Endometrium (tissue), 2 donors: ENCODE measurements around the gene U2AF1L4.
A peak's percentile ranks its signal among the peaks of the same experiment; 100 is the strongest.
"Not testable (repeated sequence)": the region's sequence is repeated elsewhere in the genome, so short reads cannot be mapped to it uniquely, and the experiment has no call there.

Experiments used
- FAIRE-seq: peaks from 2 replicates; lab custom pipeline; 2012; peaks lifted over from hg19 to GRCh38; lab: Jason Lieb, UNC
- donor health status: control.
- donor health status: control.

U2AF1L4 gene

DNA sequence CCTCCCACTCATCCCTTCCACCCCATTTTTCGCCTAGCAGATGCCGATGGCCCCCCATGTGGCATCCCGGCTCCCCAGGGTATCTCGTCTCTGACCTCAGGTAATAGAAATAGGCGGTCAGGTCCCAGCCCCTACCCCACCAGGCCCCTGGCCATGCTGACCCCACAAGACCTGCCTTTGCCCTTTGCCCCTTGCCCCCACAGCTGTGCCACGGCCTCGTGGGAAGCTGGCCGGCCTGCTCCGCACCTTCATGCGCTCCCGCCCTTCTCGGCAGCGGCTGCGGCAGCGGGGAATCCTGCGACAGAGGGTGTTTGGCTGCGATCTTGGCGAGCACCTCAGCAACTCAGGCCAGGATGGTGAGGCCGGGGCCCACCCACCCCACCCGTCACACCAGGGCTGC lies 35.5 kb upstream of the U2AF1L4 start:
- no peak for FAIRE-seq

DNA sequence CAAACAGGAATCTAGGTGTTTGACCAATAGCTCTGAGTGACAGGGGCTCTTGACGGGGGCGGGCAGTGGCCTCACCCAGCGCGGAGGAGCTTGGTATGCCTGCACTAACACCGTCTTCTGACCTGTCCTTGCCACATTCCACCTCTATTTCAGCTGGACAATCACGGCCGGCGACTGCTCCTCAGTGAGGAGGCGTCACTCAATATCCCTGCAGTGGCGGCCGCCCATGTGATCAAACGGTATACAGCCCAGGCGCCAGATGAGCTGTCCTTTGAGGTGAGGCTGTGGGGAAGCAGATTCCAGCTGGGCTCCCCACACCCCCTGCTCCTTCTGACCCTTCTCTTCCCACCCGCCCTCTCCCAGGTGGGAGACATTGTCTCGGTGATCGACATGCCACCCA lies 34.8 kb upstream of the U2AF1L4 start:
- FAIRE-seq = no peak

DNA sequence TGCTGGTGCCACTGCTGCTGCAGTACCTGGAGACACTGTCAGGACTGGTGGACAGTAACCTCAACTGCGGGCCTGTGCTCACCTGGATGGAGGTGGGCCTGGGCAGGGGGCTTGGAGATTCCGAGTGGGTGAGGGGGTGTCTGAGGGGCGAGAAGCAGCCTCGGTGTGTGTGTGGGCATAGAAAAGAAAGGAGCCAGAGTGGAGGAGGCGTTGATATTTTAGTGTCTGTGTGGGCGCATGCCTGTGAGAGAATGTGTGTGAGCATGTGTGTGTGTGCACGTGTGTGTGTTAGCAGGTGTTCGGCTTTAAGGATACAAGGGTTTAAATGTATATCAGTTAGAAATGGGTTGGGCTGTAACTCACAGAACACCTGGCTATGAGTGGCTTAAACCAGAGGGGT lies 33.8 kb upstream of the U2AF1L4 start:
- no peak for FAIRE-seq

DNA sequence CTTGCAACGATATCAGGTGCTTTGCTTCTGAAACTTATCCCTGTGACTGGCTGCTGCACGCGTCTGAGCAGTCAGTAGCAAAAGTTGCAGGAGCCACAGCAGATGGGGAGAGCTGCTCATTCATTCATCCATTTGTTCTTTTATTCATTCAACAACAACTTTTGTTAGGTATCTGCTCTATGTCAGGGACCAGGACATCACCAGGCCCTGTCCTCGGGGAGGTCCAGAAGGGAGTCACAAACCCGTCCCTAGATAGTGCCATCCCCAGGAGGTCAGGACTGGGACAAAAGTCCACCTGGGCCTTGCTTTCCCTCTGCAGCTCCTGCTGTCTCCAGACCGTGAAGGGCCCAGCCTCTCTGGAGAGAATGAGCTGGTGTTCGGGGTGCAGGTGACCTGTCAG lies 32.7 kb upstream of the U2AF1L4 start:
- no peak for FAIRE-seq

DNA sequence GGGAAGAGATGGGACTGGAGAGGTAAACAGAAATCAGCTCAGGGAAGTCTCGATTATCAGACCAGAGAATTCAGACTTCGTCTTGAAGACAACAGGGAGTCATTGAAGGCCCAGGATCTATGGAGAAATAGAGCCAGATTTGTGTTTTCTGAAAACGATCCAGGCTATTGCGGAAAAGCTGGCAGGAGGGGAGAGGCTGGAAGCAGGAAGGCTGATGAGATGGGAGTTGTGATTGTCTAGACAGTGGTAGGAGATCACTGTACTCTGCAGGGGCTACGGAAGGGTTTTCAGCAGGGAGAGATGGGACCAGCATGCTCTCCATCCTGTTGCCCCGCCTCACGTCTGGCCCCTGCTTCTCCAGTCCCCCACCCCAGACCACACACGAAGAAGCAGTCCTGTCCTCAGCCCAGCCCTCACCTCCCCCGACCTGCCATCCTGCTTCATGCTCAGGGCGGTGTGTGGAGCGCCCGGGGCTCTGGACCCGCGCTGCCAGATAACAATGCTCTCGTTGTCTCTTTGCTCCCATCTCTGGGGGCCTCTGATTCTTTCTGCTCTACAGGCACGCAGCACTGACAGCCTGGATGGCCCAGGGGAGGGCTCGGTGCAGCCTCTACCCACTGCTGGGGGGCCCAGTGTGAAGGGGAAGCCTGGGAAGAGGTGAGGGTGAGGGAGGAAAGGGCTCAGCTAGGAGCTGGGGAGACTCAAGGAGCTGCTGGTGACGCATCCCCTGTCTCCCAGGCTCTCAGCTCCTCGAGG lies 32.0 kb upstream of the U2AF1L4 start:
- FAIRE-seq = no peak

DNA sequence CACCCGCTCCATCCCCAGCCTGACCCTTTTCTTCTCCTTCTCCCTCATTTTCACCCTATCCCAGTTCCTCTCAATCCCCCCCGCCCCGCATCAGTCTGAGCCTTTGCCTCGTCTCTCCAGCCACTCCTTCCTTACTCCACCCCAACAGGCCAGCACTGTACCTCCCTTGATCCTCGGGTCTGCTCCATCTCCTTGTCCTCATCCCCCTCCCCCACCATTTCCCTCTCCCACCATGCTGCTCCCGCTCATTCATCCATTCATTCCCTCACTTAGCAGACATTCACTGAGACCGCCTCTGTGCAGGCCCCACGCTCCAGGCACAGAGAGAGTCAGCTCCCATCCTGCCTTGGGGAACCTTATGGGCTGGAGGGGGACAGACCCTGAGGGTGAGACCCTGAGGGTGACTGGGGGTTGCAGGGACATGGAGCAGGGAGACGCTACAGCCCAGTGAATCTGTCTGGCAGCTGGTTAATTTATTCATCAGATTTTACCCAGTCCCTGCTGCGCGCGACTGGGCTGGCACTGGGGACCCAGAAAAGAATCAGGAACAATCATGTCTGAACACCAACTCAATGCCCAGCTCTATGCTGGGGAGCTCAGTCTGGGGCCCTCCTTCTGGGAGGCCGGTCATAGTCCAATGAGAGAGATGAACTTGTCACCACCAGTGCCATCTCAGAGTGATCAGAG lies 31.0 kb upstream of the U2AF1L4 start:
- no peak for FAIRE-seq

DNA sequence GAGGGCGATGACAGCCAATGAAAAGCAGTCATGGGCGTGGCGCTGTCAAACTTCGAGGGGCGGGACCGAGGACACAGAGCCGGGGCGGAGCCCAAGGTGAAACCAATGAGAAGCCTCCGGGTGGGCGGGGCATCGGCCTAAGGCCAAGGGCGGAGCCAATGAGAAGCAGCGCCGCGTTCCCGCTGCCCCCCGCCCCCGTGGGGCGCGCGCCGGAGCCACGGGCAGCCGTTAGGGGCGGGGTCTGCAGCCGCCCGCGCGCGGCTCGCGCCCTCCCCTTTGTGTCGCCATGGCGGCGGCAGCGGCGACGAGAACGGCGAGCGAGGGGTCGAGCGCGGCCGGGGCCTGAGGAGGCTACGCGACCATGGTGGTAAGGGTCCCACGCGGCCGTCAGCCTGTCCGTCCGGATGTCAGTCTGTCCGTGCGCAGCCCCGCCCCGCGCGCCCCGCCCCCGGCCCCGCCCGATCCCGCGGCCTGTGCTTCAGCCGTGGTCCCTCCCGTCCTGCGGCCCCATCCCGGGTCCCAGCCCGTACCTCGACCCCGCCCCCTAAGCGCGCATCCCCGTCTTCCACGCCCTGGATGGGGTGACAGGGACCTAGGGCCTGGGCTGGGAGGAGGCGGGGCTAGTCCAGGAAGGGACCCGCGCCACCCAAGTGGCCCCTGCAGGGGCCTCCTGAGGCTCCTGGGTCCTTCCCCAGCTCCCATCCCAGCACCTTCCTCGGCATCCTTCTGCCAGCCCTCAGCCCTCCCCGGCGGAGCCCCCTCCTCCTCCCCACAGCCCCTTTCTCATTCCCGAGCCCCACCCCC lies 30.3 kb upstream of the U2AF1L4 start, which contains the start of gene ARHGAP33:
Gene ARHGAP33 (plus strand): TSS at position 267 of the 804 bp plus-strand sequence. CDS start 95 bp downstream, at position 362.
- FAIRE-seq = peak; percentile 83

DNA sequence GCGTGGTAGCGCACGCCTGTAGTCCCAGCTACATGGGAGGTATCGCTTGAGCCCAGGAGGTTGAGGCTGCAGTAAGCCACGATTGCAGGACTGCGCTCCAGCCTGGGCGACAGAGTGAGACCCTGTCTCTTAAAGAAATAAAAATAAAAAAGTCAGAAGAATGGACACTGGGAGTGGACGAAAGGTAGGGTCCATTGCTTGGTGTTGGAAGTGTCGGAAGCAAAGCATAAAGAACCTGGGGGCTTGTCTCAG lies 29.8 kb upstream of the U2AF1L4 start:
- no peak for FAIRE-seq

DNA sequence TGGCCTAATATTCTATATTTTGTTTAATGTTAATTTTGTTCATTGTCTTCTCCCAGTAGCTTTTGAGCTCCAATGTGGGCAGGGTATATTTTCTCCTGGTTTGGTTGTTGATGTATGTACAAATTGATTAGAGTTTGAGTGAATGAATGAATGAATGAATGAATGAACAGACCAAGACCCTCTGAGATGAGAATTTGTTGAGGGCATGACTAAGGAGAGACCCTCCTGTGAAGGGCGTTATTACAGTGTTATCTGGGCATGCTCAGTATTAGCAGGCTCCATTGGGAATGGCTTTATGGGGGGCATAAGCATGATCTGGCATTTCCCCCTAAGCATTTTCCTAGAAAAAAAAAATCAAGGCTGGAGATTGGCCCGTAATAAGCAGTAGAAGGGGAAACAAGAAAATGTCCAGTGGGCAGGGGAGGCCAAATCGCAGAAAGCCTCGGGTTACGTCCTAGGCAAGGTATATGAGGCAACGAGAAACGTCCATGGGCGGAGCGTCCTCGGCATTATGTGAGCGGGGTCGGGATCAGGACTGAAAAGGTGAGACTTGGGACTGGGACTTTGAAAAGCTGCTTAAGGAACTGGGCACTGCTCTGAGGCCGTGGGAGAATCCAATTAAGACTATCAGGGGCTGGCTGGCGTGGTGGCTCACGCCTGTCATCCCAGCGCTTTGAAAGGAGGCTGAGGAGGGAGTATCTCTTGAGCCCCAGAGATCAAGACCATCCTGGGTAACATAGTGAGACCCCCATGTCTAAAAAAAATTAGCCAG lies 29.2 kb upstream of the U2AF1L4 start:
- no peak for FAIRE-seq

DNA sequence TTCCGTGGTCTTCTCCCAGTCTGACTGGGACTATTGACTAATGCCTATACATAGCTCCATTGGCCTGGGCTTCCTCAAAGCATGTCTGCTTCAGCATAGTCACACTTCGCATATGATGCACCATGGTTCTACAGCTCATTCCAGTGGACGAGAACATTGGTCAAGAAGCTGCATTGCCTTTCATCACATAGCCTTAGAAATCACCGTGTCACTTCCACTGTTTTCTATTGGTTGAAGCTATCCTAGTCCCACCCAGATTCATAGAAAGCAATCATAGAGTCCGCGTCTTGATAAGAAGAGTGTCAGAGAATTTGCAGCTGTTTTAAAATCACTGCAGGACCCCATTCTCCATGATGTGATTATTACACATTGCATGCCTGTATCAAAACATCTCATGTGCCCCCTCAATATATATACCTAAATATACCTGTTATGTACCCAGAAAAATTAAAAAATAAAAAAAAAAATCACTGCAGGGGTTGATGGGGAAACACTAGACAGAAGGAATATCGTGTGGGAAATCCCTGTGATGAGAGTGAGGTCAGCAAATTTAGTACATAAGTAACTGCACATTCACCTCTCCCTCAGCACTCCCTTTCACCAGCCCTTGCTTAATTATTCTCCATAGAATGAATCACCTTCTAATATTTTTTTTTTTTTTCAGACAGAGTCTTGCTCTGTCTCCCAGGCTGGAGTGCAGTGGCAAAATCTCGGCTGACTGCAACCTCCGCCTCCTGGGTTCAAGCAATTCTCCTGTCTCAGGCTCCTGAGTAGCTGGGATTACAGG lies 28.0 kb upstream of the U2AF1L4 start:
- FAIRE-seq = no peak

DNA sequence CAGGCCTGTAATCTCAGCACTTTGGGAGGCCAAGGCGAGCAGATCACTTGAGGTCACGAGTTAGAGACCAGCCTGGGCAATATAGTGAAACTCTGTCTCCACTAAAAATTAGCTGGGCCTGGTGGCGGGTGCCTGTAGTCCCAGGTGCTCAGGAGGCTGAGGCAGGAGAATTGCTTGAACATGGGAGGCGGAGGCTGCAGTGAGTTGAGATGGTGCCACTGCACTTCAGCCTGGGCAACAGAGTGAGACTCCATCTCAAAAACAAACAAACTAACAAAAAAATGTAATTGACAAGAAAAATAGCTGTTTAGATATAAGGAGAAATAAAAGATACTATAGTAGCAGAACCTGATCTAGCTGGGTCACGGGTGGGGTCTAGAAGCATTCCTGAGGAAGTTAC lies 27.1 kb upstream of the U2AF1L4 start:
- not testable (repeated sequence) for FAIRE-seq

DNA sequence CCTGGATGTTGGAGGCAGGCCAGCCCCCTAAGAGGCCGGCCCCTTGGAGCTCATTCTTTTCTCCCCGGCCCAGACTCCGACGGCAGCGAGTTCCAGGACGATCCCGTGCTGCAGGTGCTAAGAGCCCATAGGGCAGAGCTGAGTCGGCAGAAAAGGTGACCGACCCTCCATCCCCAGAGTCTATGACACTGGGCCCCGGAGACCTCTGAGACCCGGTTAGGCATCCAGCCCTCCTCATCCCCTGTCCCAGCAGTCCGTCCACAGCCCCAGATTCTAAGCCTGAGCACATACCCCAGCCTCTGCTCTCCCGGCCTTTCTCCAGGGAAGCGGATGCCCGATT lies 22.8 kb upstream of the U2AF1L4 start:
- no peak for FAIRE-seq

DNA sequence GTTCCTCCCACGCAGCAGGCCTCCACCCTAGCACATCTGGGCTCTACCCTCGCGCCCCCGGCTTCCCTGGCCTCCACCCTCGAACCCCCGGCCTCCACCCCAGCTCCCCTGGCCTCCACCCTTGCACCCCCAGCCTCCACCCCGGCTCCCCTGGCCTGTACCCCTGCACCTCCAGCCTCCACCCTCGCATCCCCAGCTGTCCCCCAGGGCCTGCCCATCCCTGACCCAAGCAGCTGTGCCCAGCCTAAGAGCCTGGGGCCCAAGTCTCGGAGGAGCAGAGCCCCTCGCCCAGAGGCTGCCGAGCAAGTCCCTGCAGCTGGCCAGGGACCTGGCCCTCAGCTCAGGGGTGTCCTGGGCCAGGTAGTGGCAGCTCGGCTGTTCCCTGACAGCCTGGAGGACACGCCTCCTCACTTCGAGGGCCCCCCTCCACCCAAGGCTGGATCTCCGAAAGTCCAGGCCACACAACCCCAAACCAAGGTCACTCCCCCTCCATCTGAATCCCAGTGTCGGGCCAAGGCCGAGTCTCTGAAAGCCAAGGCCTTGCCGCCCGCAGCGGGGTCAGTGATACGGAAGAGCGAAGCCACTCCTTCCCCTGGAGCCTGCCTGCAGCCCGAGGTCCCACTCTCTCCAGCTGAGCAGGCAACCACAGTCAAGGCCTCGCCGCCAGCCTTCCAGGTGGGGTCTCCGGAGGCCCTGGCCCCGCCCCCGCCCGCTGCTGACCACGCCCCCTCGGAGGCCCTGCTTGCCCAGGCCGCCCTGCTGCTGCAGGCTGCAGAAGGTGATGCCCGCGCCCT lies 22.3 kb upstream of the U2AF1L4 start:
- no peak for FAIRE-seq

DNA sequence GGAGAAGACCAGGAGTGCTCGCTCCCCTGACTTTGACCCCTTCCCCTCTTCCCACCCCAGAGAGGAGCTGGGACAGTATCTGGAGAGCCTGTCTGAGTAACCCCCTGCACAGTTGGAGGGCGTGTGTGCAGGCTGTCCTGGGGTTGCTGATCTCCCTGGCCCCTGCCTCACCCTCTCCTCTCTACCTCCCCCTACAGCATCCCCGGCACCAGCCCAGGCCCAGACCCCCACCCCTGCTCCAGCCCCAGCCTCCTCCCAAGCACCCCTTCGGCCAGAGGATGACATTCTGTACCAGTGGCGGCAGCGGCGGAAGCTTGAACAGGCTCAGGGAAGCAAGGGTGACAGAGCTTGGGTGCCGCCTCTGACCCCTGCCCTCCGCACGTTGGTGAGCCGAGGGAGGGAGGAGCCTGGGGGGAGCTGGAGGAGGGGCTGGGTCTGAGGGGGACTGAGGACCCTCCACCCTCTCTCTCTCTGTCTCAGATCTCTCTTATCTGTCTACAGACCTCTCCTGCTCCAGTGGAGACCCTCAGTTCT lies 21.4 kb upstream of the U2AF1L4 start:
- no peak for FAIRE-seq

DNA sequence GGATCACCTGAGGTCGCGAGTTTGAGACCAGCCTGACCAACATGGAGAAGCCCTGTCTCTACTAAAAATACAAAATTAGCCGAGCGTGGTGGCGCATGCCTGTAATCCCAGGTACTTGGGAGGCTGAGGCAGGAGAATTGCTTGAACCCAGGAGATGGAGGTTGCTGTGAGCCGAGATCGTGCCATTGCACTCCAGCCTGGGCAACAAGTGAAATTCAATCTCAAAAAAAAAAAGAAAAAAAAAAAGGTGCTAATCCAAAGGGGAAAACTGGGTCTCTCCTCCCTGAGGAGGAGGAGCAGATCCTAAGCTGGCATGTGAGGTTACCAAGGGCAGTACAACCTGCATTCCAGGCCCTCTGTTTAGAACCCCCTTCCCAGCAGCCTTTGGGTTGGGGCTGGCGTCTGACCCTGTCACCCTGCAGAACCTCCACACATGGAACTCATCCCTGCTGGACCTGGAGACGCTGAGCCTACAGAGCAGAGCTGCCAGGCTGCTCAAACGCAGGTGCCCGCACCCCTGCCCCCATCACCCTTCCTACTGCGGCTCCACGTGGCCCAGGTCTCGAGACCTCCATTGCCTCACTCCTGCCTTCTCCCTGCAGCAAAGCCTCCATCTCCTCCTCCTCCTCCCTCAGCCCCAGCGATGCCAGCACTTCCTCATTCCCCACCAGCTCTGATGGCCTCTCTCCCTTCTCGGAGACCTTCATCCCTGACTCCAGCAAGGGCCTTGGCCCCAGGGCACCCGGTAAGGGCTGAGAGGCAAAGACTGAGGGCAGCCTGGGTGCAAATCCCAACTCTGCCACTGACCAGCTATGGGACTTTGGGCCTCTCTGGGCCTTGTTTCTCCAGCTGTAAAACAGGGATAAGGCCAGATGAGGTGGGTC lies 19.5 kb upstream of the U2AF1L4 start:
- FAIRE-seq = no peak

DNA sequence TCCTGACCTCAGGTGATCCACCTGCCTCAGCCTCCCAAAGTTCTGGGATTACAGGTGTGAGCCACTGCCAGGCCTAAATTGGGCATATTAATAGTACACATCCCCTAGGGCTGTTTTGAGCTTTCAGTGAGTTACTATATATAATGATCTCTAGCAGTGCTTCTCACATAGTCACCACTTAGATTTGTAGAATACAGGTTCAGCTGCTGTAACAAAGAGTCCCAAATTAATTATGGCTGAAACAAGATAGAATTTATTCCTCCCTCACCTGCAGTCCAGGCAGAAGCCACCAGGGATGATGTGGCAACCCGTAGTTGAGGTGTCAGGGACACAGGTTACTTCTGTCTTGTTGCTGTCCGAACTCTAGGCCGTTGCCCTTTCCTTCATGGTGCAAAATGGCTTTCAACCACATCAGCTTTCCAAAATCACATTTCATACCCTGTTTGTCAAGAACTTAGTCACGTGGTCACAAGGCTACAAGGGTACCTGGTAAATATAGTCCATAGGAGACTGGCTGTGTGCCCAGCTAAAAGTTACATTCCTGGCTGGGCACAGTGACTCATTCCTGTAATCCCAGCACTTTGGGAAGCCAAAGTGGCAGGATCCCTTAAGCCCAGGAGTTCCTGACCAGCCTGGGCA lies 15.6 kb upstream of the U2AF1L4 start:
- FAIRE-seq = no peak

DNA sequence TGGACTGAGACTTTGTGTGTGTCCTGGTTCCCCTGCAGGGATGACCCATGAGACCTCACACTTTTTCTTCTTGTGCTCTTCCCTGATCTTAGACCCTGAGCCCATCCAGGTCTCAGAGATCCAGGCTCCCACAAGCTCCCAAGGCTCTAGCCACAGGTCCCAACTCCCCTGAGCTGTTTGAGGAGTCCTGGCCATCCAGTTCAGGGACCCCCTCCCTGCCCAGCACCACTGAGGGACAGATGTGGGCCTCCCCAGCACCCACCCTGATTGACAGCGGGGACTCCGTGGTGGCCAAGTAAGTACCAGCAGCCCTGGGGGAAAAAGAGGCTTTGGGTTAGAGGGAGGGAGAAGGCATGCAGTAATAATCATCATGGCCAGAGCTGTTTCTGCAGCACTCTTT lies 14.5 kb upstream of the U2AF1L4 start:
- no peak for FAIRE-seq

DNA sequence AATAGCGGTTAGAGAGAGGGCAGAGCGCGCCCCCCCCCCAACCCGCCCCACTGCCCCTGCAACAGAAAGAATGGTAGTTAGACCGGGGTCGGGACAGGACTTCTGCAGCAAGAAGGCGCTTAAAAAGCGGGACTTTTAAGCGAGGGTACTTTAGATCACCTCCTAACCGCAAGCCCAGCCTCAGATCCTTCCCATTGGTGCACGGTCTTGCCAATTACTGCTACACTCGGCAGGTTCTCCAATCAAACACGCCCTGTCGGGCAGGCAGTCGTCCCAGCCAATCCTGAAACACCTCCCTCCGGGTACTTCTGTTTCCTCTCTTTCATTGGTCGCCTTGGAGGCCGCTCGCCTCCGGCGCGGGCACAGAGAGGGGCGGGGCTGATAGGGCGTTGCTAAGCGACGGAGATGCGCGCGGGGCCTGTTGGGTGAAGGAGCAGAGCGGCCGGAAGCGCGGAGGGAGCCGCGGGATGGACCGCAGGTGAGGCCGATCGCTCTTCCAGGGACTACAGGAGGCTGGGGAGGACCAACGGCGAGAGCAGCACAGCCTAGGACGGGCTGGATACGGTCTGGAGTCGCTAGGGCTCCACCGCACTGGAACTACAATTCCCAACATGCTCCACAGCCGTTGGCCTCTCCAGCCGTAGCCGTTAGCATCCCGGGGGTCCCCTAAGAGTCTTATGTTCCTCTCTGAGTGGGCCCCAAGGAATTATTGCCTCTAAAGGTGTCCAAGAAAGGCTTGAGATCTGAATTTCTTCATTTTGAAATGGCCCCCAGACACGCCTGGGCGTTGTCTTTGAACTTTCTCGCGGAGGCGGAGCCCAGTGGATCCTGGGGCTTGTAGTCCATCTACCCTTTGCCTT lies 12.8 kb upstream of the U2AF1L4 start, which contains the start of gene PROSER3:
Gene PROSER3 (plus strand): TSS at position 428 of the 860 bp plus-strand sequence. CDS start 40 bp downstream, at position 468.
- FAIRE-seq = peak; percentile 99
